LoVo (cell line): ENCODE measurements around the gene SNED1.
"Not testable (repeated sequence)": the region's sequence is repeated elsewhere in the genome, so short reads cannot be mapped to it uniquely, and the experiment has no call there.

ENCODE experiments used
- DNase-seq: peaks from one replicate; pipeline ENCODE4 v3.0.0-alpha.2; 2016; ENCODE audit warnings: low spot score

Gene SNED1

GRCh38 chr2:241088376-241088775 lies 90.0 kb downstream of the SNED1 start:
- DNase-seq, result no peak

- no peak for DNase-seq
Observed at GRCh38 chr2:241088791-241089732, 90.6 kb downstream of the SNED1 start.

GRCh38 chr2:241091201-241091600 lies 92.8 kb downstream of the SNED1 start:
- DNase-seq, result no peak

- DNase-seq, result no peak
Observed at GRCh38 chr2:241091734-241092445, 93.5 kb downstream of the SNED1 start.

- DNase-seq, result no peak
Observed at GRCh38 chr2:241092677-241093076, 94.3 kb downstream of the SNED1 start.

GRCh38 chr2:241093133-241093781 lies 94.8 kb downstream of the SNED1 start:
- not testable (repeated sequence) for DNase-seq

- DNase-seq, result no peak
Observed at GRCh38 chr2:241094172-241094571, 95.8 kb downstream of the SNED1 start.

GRCh38 chr2:241094924-241095420 lies 96.6 kb downstream of the SNED1 start:
- DNase-seq, result no peak

GRCh38 chr2:241095594-241096290 lies 97.3 kb downstream of the SNED1 start:
- no peak for DNase-seq

- DNase-seq, result no peak
Observed at GRCh38 chr2:241096979-241097378, 98.6 kb downstream of the SNED1 start.

GRCh38 chr2:241099246-241099645 lies 100.8 kb downstream of the SNED1 start:
- DNase-seq, result no peak

- DNase-seq, result peak; percentile 89
Observed at GRCh38 chr2:241102239-241102803, 103.9 kb downstream of the SNED1 start, which contains the start of gene MTERF4. Gene MTERF4, minus strand, starts transcription at chr2:241102287. Its CDS starts 14 bp downstream, at chr2:241102273.

- DNase-seq, result no peak
Observed at GRCh38 chr2:241103176-241103595, 104.8 kb downstream of the SNED1 start.

GRCh38 chr2:241104611-241105010 lies 106.2 kb downstream of the SNED1 start:
- DNase-seq, result not testable (repeated sequence)

GRCh38 chr2:241105641-241106040 lies 107.2 kb downstream of the SNED1 start:
- DNase-seq, result no peak

- no peak for DNase-seq
Observed at GRCh38 chr2:241107031-241107783, 108.8 kb downstream of the SNED1 start.

- no peak for DNase-seq
Observed at GRCh38 chr2:241108271-241109209, 110.1 kb downstream of the SNED1 start.

- no peak for DNase-seq
Observed at GRCh38 chr2:241109210-241110088, 111.0 kb downstream of the SNED1 start.
